OCI-M2 (cell line): ENCODE data around the gene GART.
"Not testable (repeated sequence)": the region's sequence is repeated elsewhere in the genome, so short reads cannot be mapped to it uniquely, and the experiment has no call there.

ENCODE experiments used
- DNase-seq: peaks from one replicate; lab custom pipeline; 2025; ENCODE audit not compliant: unreplicated experiment; lab: John Stamatoyannopoulos, UW

Gene GART

DNA sequence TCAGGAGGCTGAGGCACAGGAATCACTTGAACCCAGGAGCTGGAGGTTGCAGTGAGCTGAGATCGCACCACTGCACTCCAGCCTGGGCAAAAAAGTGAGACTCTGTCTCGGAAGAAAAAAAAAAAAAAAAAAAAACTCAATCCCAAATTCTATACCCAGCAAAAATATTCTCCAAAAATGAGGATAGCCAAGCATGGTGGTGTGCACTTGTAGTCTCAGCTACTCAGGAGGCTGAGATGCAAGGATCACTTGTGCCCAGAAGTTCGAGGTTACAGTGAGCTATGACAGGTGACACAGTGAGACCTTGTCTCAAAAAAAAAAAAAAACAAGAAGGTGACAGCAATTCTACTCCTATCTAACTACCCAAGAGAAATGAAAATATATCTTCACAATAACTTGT lies 68.6 kb downstream of the GART start:
- DNase-seq, result no peak

DNA sequence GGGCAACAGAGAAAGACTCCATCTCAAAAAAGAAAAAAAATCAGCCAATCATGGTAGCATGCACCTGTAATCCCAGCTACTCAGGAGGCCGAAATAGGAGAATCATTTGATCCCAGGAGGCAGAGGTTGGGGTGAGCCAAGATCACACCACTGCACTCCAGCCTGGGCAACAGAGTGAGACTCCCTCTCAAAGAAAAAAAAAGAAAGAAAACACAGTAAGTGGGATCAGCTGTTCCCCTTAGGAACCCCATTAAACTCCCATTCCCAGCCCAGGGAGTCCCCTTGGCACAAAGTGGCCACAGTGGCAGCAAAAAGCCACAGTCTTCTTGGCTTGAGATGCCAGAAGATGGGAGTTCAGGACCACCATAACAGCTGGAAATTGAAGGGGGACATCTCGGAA lies 71.2 kb downstream of the GART start:
- no peak for DNase-seq

DNA sequence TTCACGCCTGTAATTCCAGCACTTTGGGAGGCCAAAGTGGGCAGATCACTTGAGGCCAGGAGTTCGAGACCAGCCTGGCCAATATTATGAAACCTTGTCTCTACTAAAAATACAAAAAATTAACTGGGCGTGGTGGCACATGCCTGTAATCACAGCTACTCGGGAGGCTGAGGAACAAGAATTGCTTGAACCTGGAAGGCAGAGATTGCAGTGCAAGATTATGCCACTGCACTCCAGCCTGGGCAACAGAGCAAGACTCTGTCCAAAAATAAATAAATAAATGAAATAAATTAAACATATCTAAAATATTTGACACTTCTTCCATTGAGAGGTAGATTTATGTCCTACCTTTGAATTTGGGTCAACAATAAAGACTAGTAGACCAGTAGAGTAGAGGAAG lies 72.7 kb downstream of the GART start:
- not testable (repeated sequence) for DNase-seq

DNA sequence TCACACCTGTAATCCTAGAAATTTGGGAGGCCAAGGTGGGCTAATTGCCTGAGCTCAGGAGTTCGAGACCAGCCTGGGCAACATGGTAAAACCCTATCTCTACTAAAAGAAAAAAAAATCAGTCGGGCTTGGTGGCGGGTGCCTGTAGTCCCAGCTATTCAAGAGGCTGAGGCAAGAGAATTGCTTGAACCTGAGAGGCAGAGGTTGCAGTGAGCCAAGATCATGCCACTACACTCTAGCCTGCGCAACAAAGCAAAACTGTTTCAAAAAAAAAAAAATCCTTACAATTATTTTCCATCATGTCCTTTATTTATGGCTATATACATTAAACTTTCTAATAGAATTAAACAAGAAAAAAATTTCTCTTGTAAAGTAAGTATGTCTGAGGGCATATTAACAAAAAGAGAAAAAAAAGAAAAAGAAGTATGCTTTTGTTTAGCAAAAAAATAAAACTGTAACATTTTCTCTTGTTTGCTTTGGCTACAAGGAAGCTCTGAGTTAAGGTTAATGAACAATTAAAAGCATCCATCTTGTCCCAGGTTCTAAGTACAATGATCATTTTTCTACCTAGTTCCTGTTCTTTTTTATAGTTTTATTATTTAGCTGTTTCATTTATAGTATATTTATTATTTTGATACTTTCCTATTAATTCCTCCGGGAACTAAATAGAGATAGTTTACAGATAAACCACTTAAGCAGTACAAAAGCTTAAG lies 80.2 kb downstream of the GART start:
- no peak for DNase-seq

DNA sequence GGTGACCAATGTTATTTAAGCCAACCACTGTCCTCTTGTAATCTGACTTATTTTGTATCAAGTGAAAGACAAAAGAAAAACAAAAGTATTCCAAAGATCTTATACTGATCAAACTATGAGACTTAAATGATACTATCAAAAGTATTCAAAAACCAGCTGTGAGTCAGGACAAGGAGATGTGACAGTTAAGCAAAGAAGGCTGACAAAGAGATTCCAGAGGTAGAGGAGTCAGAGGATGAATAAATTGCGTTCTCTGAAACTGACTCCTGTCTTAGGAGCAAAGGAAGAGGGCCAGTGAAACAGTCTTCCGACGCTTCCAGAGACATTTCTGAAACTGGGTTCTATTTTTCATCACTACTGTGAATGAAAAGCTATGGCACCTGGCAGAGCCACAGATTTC lies 83.1 kb downstream of the GART start:
- DNase-seq, result no peak

DNA sequence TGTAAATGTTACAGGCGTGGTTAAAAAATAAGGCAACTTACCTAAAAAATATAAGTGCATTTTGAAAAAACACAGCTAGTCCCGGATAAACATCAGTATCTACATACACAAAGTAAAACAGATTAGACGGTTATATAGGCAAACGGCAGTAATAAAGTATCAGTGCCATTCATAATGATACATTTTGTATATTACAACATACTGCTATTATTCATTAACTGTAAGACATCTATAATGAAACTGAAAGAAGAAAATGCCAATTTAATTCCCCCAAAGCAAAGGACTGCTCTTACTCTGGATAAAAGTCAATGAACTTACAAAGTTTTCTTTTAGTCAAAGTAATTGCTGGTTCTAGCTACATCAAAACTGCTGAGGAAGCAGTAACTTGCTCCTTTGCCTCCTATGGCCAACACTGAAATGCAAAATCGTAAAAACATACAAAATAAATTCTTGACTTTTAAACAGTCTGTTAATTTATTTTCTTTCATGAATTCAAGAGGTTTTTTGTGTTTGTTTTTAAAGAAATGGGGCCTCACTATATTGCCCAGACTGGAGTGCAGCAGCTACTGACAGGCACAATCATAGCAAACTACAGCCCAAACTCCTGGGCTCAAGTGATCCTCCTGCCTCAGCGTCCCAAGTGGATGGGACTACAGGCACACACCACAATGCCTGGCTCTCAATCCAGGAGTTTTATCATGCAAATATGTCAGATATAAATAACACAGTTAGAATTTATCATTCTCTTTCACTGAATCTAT lies 86.1 kb downstream of the GART start:
- DNase-seq, result no peak
